ENCODE results near the gene THEMIS2. TPM values are rescaled to one million over a fixed set of nuclear protein-coding genes. Genes with fewer than 3 reads are reported as not detected.

THEMIS2 gene
- total and polyA plus RNA-seq, 10 of the 15 experiments (the other 5 are each of a cell fraction or from before 2014, with no cell fraction given) = 9.1 to 114 (median 38.3) TPM

GRCh38 chr1:27861436-27861835, 10.9 kb upstream of the THEMIS2 start:
- Histone ChIP-seq H4K20me1 (ENCODE audit: control insufficient read depth, insufficient read depth) (no peaks in the 10 kb centered on the region), H3K4me3 (no peak overlapping the region), H3K79me2 (ENCODE audit: control insufficient read depth, insufficient read depth, low read length) (no peaks in the 10 kb centered on the region), H3K4me2 (ENCODE audit: control insufficient read depth, insufficient read depth) (no peak overlapping the region), H3K36me3 (ENCODE audit: control insufficient read depth in 2 of 2, insufficient read depth in 2 of 2, low read length in 1 of 2) (no peaks in the 10 kb centered on the region), H2AFZ (ENCODE audit: control insufficient read depth, low read depth, low read length) (no peak overlapping the region), H3K27me3 (replicated peaks in 1 of 2; ENCODE audit: control insufficient read depth in 2 of 2, insufficient read depth in 2 of 2, low read length in 1 of 2) (no peaks in the 10 kb centered on the region), H3K27ac (ENCODE audit: control insufficient read depth, insufficient read depth) (no peak overlapping the region), H3K9me3 (replicated peaks; ENCODE audit: control insufficient read depth, insufficient read depth, low read length) (no peaks in the 10 kb centered on the region; the same call in 2 of the 3 replicates), H3K9ac (ENCODE audit: control insufficient read depth, insufficient read depth, low read length) (no peak overlapping the region), H3K4me1 (ENCODE audit: control insufficient read depth, insufficient read depth, low read length) (peaks cover 41% of the 10 kb centered on the region)
- intact Hi-C loops (cut with micrococcal nuclease; ENCODE audit: unreplicated experiment) = loop anchor here (10.0 kb wide), 1 partner anchor 313 kb away; the partner anchor contains the start of gene PTAFR
- FAIRE-seq (no peak), ATAC-seq (no peak), DNase-seq (ENCODE audit: low read depth, low spot score) (no peak)
- BruUV-seq (replicated peaks) = no TSS peak
- in situ Hi-C loops (cut with MboI) = loop anchor here (5.0 kb wide), 2 partner anchors 116 to 226 kb away; partner anchors contain the start of gene EYA3
- TF ChIP-seq ELK1 (IDR thresholded peaks at IDR 0.05; ENCODE audit: low read depth, low read length) = no peak
- TF ChIP-seq NFYB (IDR thresholded peaks at IDR 0.05; ENCODE audit: insufficient read depth, low read depth, low read length) = no peak
- no peak for TF ChIP-seq NFIC (IDR thresholded peaks at IDR 0.05; ENCODE audit: low read depth, low read length)
- TF ChIP-seq SPI1 (IDR thresholded peaks at IDR 0.05; ENCODE audit: borderline replicate concordance, insufficient read depth, low read depth, low read length) = no peak
- no peak for TF ChIP-seq STAT3 (IDR thresholded peaks at IDR 0.05; ENCODE audit: low read depth, low read length)
- no peak for TF ChIP-seq ATF2 (IDR thresholded peaks at IDR 0.05; ENCODE audit: low read length)
- TF ChIP-seq CHD1 (IDR thresholded peaks at IDR 0.05; ENCODE audit: low read depth, low read length) = no peak
- TF ChIP-seq SUZ12 (IDR thresholded peaks at IDR 0.05; ENCODE audit: unreplicated experiment) = no peak
- 93% methylated on average over 10 of the region's 10 CpGs for WGBS (ENCODE audit: insufficient coverage, insufficient replicate concordance, low lambda C conversion rate, missing lambda C conversion rate)
- RAD21 ChIA-PET (ENCODE audit: unreplicated experiment) = interaction anchor here (0.5 kb wide), 1 partner anchor 72 kb away, joined by 3 read pairs; no protein-coding TSS in a partner anchor
- POLR2A ChIA-PET = no interaction called here
- SMC1A ChIA-PET (ENCODE audit: uncharacterized antibody, unreplicated experiment) = interaction anchor here (5.1 kb wide), 1 partner anchor 118 kb away, joined by 44 read pairs; no protein-coding TSS in a partner anchor
- CTCF ChIA-PET = no interaction called here

Measured in GM12878 (cell line).